PFSK-1 (cell line): ENCODE measurements around the gene ABCA5.

Source experiments
- POLR2AphosphoS5 ChIP-seq: IDR thresholded peaks from 2 replicates; pipeline ENCODE4 v1.6.1; 2012; ENCODE audit warnings: low read depth, mild to moderate bottlenecking, control low read depth, low read length, moderate library complexity
- REST ChIP-seq, 2 experiments: IDR thresholded peaks; 2 replicates each; pipeline versions ENCODE4 v1.6.1 to v1.8.0; 2011 to 2012; ENCODE audit warnings: low read depth in 2 of 2, low read length in 2 of 2, control low read depth in 1 of 2, inconsistent platforms in 1 of 2, mild to moderate bottlenecking in 1 of 2, moderate library complexity in 1 of 2; ENCODE audit not compliant: insufficient read depth in 1 of 2
- SIN3A ChIP-seq: IDR thresholded peaks from 2 replicates; pipeline ENCODE4 v1.6.1; 2012; ENCODE audit warnings: mild to moderate bottlenecking, low read length, moderate library complexity, borderline replicate concordance; ENCODE audit not compliant: insufficient read depth

- TF ChIP-seq POLR2AphosphoS5 = no peak
- TF ChIP-seq SIN3A = no peak
- TF ChIP-seq REST (IDR thresholded peaks at IDR 0.05; ENCODE audit: insufficient read depth in 1 of 2, low read depth in 2 of 2, low read length in 2 of 2) = no peak
Measured at GRCh38 chr17:69239611-69240600, 87.0 kb downstream of the ABCA5 start.
